ENCODE results near the gene ZBTB17.

ZBTB17 gene

GRCh38 chr1:16012590-16013219 is 36.8 kb upstream of the ZBTB17 start:
- DNase-seq, result peak; percentile 63

GRCh38 chr1:16011936-16012589 is 36.2 kb upstream of the ZBTB17 start:
- DNase-seq, result no peak
- Histone ChIP-seq H3K36me3 (no peaks in the 10 kb centered on the region), H3K9me3 (no peaks in the 10 kb centered on the region), H3K27me3 (no peaks in the 10 kb centered on the region), H3K4me1 (peaks cover 18% of the 10 kb centered on the region), H3K4me3 (ENCODE audit: low read depth, low read length) (no peak overlapping the region)
- TF ChIP-seq CTCF (IDR thresholded peaks at IDR 0.05; ENCODE audit: low read depth, low read length), result no peak

More at GRCh38 chr1:16012590-16013219, 36.8 kb upstream of the ZBTB17 start:
- peak overlapping the region; percentile 29 for H3K4me3 ChIP-seq (ENCODE audit: low read depth, low read length)
- H3K27me3 ChIP-seq, result no peaks in the 10 kb centered on the region
- no peaks in the 10 kb centered on the region for H3K9me3 ChIP-seq
- peaks cover 23% of the 10 kb centered on the region for H3K4me1 ChIP-seq
- H3K36me3 ChIP-seq, result no peaks in the 10 kb centered on the region
- no peak for TF ChIP-seq CTCF (IDR thresholded peaks at IDR 0.05; ENCODE audit: low read depth, low read length)

- TF ChIP-seq CTCF (IDR thresholded peaks at IDR 0.05; ENCODE audit: low read depth, low read length), result no peak
- no peak for DNase-seq
- no peaks in the 10 kb centered on the region for H3K9me3 ChIP-seq
- H3K4me1 ChIP-seq, result peaks cover 18% of the 10 kb centered on the region
- H3K4me3 ChIP-seq (ENCODE audit: low read depth, low read length), result no peak overlapping the region
- no peaks in the 10 kb centered on the region for H3K36me3 ChIP-seq
- no peaks in the 10 kb centered on the region for H3K27me3 ChIP-seq
These were observed 34.9 kb upstream of the ZBTB17 start for GRCh38 chr1:16010837-16011236.

- H3K4me3 ChIP-seq (ENCODE audit: low read depth, low read length), result no peak overlapping the region
- H3K27me3 ChIP-seq, result no peaks in the 10 kb centered on the region
- no peaks in the 10 kb centered on the region for H3K9me3 ChIP-seq
- TF ChIP-seq CTCF (IDR thresholded peaks at IDR 0.05; ENCODE audit: low read depth, low read length), result no peak
- DNase-seq, result no peak
- H3K4me1 ChIP-seq, result peaks cover 10% of the 10 kb centered on the region
- no peaks in the 10 kb centered on the region for H3K36me3 ChIP-seq
These were observed 33.8 kb upstream of the ZBTB17 start for GRCh38 chr1:16009678-16010077.

- peaks cover 5% of the 10 kb centered on the region for H3K4me1 ChIP-seq
- peak; percentile 77 for DNase-seq
- peak; percentile 82 for TF ChIP-seq CTCF (IDR thresholded peaks at IDR 0.05; ENCODE audit: low read depth, low read length)
These were observed 33.1 kb upstream of the ZBTB17 start for GRCh38 chr1:16009030-16009460.

GRCh38 chr1:16007671-16008341 is 31.9 kb upstream of the ZBTB17 start:
- no peak for TF ChIP-seq CTCF (IDR thresholded peaks at IDR 0.05; ENCODE audit: low read depth, low read length)

More at GRCh38 chr1:16009030-16009460, 33.1 kb upstream of the ZBTB17 start:
- Histone ChIP-seq H3K36me3 (no peaks in the 10 kb centered on the region), H3K4me3 (ENCODE audit: low read depth, low read length) (no peak overlapping the region), H3K27me3 (no peaks in the 10 kb centered on the region), H3K9me3 (no peaks in the 10 kb centered on the region)

More at GRCh38 chr1:16007671-16008341, 31.9 kb upstream of the ZBTB17 start:
- H3K4me3 ChIP-seq (ENCODE audit: low read depth, low read length), result no peak overlapping the region
- no peaks in the 10 kb centered on the region for H3K27me3 ChIP-seq
- no peaks in the 10 kb centered on the region for H3K4me1 ChIP-seq
- H3K36me3 ChIP-seq, result no peaks in the 10 kb centered on the region
- DNase-seq, result no peak
- no peaks in the 10 kb centered on the region for H3K9me3 ChIP-seq

Data from BE2C (cell line).